ENCODE results near the gene RBFOX2.

DNA sequence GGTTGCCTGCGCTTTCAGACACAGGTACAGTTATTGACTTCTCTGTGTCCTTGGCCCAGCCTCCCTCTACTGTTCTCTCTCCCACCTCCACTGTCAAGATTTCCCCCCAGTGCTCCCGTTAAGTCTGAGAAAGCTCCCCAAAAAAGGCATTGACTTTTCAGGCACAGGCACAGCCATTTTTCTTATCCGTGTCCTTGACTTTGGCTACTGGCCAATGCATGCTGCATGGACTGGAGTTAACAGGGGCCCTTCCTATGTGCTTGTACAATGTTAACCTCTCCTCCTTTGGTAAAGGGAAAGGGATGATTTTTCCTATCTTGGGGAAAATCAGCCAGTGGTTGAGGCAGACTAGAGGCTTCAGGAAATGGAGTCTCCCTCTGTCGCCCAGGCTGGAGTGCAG, 306.7 kb downstream of the RBFOX2 start:
- TF ChIP-seq KDM1A (IDR thresholded peaks at IDR 0.05; ENCODE audit: borderline replicate concordance, low read length) (no peak), HDAC6 (IDR thresholded peaks at IDR 0.05; ENCODE audit: low read depth, low read length) (no peak), JUN (IDR thresholded peaks at IDR 0.05; ENCODE audit: low read depth, low read length) (no peak), RXRA (IDR thresholded peaks at IDR 0.05; ENCODE audit: insufficient read depth, low read depth, low read length) (no peak), GABPA (IDR thresholded peaks at IDR 0.05; ENCODE audit: borderline replicate concordance, insufficient read depth, low read length) (no peak), POLR2A (IDR thresholded peaks at IDR 0.05; ENCODE audit: control extremely low read depth in 1 of 2, low read depth in 2 of 2, low read length in 2 of 2) (no peak), EZH2 (IDR thresholded peaks at IDR 0.05; ENCODE audit: low read depth, low read length, severe bottlenecking) (no peak), POLR2AphosphoS5 (IDR thresholded peaks at IDR 0.05; ENCODE audit: low read depth, low read length) (no peak), TBP (IDR thresholded peaks at IDR 0.05; ENCODE audit: low read depth, low read length) (no peak), TAF1 (IDR thresholded peaks at IDR 0.05; ENCODE audit: low read depth, low read length) (no peak), MAX (IDR thresholded peaks at IDR 0.05) (no peak), SRF (IDR thresholded peaks at IDR 0.05; ENCODE audit: low read depth, low read length) (no peak)
- TF ChIP-seq, protein P1, sequence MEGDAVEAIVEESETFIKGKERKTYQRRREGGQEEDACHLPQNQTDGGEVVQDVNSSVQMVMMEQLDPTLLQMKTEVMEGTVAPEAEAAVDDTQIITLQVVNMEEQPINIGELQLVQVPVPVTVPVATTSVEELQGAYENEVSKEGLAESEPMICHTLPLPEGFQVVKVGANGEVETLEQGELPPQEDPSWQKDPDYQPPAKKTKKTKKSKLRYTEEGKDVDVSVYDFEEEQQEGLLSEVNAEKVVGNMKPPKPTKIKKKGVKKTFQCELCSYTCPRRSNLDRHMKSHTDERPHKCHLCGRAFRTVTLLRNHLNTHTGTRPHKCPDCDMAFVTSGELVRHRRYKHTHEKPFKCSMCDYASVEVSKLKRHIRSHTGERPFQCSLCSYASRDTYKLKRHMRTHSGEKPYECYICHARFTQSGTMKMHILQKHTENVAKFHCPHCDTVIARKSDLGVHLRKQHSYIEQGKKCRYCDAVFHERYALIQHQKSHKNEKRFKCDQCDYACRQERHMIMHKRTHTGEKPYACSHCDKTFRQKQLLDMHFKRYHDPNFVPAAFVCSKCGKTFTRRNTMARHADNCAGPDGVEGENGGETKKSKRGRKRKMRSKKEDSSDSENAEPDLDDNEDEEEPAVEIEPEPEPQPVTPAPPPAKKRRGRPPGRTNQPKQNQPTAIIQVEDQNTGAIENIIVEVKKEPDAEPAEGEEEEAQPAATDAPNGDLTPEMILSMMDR (IDR thresholded peaks at IDR 0.05; ENCODE audit: control extremely low read depth in 1 of 3, insufficient read depth in 1 of 3, low read depth in 1 of 3, low read length in 3 of 3), result no peak

All from H1 (cell line).